HG03575 (cell line): ENCODE results near the gene SRRM2.

Experiments used
- ATAC-seq: cut with Tn5 transposase; IDR thresholded peaks from one replicate; pipeline ENCODE4 v1.9.1; 2021; ENCODE audit not compliant: unreplicated experiment, insufficient number of reproducible peaks, low FRiP score; ENCODE audit errors: extremely low read depth

SRRM2 gene

DNA sequence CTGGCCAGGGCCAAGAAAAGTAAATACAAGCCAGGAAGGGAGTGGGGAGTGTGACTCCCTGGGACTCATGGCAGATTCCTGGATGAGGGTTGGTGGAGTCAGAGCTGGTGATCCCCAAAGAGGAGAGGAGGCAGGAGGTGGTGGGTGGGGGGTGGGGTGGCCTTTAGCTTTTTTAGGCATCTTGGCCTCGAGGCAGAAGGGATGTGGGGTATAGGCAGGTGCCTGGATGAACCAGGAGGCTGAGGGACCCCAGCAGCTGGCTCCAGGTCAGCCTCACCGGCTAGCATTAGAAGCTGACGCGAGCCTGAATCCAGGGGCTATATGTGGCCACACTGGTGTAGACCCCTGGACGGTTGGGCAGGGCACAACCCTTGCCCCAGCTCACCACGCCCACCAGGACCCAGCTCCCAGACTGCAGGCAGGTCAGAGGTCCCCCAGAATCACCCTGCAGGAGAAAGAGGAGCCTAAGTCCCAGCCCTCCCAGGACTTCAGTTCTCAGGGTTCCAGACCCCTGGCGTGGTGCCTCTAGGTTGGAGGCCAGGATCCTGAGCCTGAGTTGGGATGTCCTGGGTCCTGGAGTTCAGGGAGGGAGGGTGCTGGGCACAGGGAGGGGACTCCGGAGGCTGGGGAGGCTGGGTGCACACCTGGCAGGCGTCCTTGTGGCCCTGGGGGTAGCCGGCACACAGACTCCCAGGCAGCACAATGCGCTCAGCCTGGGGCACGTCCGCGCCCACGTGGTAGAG is 32.1 kb downstream of the SRRM2 start:
- no peak for ATAC-seq

DNA sequence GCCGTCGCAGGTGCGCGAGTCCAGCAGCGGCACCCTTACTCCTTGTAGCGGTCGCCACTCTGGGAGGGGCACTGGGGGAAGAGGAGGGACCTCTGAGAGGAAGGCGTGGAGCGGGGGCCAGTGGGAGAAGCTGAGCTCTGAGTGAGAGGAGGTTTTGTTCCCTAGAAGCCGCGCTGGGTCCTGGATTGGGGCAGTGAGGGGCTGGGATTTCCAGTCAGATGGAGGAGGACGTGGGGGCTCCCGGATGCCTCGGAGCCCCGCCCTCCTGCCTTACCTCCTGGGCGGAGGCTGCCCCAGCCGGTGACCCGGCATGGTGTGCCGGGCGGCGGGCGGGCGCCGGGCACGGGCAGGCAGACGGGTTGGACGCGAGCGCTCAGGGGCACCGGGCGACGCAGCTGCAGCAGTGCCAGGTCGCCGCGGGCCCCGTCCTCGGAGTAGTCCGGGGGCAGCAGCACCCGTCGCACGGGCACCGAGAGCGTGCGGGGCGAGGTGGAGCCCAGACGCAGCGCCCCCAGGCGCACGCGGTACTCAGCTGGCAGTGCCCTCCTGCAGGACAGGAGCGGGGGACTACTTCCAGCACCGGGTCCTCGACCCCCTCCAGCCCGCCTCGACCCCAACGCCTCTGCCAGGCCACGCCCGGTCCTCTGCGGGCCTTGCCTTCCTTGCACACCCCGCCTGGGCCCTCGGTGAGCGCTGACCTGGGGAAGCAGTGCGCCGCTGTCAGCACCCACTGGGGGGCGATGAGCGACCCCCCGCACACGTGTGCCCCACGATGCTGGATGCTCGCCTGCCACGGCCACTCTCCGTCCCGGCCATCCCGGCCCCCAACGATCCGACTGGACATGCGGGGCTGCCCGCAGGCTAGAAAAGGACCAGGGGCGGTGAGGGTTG is 32.9 kb downstream of the SRRM2 start:
- ATAC-seq: no peak

DNA sequence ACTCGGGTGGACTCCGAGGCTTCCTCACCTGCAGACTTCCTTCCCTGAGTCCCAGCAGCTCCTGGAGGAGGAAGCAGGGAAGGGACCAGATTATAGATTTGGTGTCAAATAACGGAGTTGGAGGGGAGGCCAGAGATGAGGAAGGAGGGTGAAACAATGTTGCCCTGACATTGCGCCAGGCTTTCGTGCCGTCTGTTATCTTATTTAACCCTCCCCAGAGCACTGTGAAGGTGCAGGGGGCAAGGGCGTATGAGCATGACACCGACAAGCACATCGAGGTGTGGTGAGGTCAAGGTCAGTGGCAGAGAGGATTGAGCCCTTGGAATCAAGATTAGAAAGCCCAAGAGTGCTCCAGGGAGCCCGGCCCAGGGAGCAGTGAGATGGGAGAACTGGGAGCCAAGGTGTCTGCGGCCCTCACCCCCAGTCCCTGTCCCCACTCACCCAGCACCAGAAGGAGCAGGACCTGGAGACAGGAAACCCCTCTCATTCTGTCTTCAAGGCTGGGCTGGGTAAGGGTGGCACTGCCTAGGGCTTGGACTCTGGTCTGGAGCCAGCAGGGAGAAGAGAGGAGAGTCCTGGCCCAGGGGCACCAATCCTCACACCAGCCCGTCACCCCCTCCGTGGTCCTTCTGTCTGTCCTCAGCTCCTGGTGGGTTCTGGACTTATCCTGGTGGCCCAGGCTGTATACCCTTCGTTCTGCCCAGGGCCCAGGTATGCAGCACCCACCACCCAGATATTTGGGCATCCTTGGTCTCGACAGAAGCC is 33.8 kb downstream of the SRRM2 start:
- no peak for ATAC-seq

DNA sequence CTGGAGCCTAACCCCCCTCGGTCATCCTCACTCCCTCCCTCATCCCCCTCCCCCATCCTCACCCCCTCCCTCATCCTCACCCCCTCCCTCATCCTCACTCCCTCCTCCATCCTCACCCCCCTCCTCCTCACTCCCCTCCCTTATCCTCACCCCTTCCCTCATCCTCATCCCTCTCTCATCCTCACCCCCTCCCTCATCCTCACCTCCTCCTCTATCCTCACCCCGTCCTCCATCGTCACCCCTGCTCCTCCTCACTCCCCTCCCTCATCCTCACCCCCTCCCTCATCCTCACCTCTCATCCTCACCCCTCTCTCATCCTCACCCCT is 34.4 kb downstream of the SRRM2 start:
- no peak for ATAC-seq

DNA sequence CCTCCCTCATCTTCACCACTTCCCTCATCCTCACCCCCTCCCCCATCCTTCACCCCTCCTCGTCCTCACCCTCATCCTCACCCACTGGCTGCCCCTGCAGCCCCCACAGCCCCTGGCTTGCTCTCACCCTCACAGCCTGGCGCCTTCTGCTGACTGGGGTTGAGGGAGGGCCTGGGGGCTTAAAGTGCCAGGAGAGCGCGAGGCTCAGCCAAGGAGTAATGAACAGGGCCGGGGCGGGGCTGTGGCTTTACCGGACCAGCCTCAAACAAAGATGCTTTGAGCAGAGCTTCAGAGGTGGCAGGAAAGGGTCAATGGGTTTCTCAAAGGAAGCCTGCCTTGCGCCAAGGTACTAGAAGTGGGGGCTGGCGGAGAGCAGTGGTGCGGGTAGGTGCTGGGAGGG is 35.0 kb downstream of the SRRM2 start, which contains the start of gene PRSS33:
Gene PRSS33, minus strand, starts transcription at position 155 of the 400 bp plus-strand sequence. CDS start 1,013 bp downstream, outside the sequence.
- ATAC-seq: no peak

DNA sequence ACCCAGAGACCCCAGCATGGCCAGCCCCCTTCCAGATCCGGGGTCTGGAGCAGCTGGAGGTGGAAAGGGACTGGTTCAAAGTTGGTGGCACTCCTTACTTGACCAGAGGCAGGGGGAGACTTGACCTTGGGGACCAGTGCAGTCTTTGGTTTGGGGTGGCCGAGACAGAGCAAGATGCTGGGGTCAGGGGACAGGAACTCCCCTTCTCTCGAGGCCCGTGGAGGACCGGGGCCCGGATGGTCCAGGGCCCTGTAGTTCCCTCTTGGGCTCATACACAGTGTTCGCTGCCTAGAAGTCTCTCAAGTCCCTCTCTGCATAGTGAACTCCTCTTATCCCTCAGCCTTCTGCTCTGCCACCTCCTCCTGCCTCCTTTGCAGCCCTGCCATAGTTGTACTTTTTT is 35.5 kb downstream of the SRRM2 start:
- no peak for ATAC-seq

DNA sequence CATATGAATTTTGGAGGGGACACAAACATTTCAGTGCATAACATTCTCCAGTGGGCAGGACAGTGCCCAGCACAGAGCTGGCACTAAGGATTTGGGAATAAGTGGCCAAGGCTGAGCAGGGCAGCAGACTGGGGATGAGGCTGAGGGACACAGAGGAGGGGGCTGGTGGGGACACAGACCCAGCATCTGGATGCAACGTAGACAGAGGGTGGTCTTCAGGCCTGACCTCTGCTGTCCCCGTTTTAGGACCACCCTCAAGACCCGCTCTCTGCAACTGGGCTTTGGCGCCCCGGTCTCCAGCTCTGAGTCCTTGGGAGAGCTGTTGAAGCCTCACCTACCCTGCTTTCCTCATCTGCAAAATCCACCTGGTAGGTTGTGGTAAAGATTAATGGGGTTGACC is 38.2 kb downstream of the SRRM2 start:
- no peak for ATAC-seq

DNA sequence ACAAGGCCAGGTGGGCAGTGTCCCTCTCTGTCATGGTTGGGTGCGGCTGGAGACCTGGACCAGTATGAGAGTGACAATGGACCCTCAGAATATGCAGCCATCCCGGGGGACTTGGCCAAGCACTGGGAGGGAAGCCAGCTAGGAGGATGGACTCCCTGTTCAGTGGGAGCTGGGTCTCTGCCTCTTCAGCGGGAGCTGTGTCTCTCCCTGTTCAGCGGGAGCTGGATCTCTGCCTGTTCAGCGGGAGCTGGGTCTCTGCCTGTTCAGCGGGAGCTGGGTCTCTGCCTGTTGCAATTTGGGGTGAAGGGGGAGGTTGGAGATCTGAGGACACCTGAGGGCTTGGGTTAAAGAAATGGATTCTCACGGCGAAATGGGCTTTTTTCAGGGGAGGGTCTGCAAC is 38.7 kb downstream of the SRRM2 start:
- no peak for ATAC-seq

DNA sequence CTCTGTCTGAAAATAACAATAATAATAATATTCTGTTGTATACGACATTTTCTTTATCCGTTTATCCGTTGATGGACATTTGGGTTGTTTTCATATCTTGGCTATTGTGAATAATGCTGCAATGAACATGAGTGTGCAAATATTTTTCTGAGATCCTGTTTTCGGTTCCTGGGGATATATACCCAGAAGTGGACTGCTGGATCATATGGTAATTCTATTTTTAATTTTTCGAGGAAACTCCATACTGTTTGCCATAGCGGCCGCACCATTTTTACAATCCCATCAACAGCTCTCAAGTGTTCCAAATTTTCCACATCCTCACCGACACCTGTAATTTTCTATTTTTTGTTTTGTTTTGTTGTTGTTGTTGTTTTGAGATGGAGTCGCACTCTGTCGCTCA is 40.5 kb downstream of the SRRM2 start:
- no peak for ATAC-seq

DNA sequence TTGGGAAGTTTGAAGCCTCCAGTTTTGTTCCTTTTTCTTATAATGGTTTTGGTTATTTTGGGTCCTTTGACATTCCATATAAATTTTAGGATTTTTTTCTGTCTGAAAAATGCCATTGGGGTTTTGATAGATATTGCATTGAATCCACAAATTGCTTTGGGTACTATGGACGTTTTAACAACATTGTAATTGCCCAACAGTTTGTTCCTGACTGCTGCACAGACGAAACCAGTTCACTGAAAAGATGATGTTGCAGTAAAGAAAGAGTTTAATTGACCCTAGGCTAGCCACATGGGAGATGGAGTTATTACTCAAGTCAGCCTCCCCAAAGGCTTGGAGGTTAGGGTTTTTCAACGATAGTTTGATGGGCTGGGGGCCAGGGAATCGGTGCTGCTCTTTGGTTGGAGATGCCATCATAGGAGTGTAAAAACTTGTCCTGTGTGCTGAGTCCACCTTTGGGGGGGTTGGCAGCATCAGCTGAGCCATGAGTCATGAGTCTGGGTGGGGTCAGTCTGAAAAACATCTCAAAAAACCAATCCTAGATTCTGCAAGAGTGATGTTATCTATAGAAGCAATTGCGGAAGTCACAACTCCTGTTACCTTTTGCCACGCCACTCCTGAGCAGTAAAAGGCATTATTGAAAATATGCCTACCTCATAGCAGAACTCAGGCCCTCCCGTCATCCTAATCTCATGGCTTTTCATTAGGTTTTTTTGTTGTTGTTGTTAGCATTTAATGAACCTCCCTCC is 43.1 kb downstream of the SRRM2 start:
- no peak for ATAC-seq

DNA sequence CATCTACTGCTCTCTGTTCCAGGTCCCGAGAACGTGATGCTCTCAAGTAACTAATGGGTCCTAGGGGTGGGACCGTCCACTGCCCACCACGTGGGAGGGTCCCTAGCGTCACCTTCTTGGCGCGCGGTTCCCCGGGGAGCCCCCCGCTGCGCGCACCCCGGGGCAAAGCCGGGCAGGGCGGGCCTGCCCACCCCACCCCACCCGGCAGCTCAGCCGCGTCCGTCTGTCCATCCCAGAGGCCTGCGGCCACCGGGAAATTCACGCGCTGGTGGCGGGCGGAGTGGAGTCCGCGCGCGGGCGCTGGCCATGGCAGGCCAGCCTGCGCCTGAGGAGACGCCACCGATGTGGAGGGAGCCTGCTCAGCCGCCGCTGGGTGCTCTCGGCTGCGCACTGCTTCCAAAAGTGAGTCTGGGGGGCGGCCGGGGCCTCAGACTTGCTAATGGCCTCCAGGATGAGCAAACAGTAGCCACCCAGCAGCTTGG is 46.3 kb downstream of the SRRM2 start:
- ATAC-seq: no peak

DNA sequence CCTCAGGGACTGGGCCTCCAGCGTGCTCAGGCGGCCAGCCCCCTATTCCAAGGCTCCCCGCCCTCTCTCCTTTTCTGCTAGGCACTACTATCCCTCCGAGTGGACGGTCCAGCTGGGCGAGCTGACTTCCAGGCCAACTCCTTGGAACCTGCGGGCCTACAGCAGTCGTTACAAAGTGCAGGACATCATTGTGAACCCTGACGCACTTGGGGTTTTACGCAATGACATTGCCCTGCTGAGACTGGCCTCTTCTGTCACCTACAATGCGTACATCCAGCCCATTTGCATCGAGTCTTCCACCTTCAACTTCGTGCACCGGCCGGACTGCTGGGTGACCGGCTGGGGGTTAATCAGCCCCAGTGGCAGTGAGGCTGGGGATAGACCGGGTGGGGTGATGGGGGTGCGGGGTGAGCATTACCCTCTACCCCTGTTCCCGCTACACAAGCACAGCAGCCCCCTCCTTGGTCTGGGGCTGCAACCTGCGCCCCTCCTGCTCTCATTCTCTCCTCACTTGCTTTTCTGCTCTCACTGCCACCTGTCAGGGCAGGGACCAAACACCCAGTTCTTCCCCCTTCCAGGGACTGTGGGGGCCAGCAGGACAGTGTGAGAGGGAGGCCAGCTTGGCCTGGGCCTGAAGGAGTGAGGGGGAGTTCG is 46.9 kb downstream of the SRRM2 start:
- ATAC-seq: no peak

DNA sequence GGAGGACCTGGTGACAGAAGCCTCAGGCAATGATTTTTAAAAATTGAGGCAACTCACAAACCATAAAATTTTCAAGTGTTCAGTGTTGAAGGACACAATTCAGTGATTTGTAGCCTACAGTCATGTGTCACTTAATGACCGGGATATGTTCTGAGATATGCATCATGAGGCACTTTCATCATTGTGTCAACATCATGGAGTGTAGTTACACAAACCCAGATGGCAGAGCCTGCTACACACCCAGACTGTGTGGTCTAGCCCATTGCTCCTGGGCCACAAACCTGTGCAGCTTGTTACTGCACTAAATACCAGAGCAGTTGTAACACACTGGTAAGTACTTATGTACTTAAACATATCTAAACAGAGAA is 47.4 kb downstream of the SRRM2 start:
- no peak for ATAC-seq

DNA sequence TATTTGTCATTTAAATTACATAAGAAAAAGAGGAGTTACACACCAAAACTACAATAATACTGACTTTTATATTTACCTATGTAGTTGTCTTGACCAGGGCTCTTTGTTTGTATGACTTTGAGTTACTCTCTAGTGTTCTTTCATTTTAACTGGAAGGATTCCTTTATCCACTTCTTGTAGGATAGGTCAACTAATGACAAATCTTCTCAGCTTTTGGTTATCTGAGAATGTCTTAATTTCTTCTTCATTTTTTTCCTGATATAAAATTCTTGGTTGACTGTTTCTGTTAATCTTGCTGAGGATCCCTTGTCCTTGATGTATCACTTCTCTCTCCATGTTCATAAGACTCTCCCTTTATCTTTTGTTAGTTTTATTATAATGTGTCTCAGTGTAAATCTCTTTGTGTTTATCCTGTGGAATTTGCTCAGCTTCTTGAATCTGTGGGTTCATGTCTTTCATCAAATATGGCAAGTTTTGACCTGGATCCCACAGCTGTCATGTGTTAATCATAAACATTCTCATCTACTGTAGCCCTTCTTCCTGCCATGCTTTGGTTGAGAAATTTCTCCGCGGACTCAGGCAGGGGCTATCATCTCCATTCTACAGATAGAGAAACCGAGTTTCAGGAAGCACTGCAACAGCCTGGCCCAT is 51.2 kb downstream of the SRRM2 start:
- ATAC-seq: no peak

DNA sequence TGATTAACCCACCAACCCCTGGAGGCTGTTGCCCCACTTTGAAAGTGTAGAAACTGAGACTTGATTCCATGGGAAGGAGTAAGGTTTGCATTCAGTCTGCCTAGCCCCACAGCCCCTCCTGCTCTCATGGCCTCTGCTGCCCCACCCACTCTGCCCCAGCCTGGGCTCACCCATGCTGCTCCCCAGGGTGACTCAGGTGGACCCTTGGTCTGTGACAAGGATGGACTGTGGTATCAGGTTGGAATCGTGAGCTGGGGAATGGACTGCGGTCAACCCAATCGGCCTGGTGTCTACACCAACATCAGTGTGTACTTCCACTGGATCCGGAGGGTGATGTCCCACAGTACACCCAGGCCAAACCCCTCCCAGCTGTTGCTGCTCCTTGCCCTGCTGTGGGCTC is 52.3 kb downstream of the SRRM2 start:
- ATAC-seq: no peak

DNA sequence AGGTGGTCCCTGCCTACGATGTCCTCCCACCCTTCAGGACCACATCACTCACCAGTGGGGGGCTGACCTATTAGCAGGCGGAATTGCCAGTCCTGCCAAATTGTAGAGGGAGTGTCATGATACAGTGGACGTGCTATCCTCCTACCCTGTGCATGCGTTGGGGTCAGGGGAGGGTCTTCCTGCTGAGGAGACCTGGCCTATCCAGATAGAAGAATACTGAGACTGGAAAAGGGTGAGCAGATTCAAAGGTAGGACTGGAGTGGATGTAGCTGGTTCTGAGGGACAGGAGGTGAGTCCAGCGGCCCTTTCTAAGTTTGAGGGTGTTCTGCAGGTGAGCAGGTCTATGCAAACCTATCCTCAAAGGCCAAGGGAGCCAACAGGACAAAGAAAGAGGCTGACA is 53.8 kb downstream of the SRRM2 start:
- no peak for ATAC-seq

DNA sequence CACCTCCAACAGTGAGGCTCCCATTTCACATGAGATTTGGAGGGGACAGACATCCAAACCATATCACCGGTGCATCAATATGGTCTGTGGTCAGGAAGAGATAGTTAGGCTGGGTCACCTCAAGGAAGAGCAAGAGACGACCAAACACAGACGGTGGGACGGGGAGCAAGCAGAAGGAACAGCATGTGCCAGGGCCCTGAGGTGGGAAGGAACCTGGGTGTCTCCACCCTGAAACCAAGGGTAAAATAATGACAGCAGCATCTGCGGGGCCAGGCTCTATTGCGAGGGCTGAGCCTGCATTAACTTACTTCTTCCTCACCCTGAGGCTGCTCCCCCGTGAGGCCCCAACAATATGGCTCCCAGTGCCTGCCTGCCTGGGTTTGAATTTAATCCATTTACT is 55.7 kb downstream of the SRRM2 start:
- no peak for ATAC-seq

DNA sequence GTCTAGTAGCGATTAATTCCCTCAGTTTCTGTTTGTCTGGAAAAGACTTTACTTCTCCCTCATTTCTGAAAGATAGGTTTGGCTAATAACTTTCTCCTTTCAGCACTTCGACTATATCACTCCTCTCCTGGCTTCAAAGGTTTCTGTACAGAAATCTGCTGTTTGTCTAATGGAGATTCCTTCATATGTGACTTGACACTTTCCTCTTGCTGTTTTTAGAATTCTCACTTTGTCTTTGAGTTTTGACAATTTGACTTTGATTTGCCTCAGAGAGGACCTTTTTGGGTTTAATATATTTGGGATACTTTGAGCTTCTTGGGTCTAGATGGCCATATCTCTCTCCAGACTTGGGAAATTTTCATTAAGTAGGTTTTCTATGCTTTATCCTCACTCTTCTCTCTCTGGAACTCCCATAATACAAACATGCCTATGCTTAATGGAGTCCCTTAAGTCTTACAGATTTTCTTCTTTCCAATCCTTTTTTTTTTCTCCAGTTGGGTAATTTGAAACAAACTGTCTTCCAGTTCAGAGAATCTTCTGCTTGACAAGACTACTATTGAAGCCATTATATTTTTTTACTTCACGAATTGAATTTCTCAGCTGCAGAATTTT is 56.8 kb downstream of the SRRM2 start:
- ATAC-seq: no peak
